Activated CD4-positive, alpha-beta memory T cell treated with anti-CD3 and anti-CD28 coated beads for 36 hours (primary cell): ENCODE results near the gene PTPN12. TPM values are rescaled to one million over a fixed set of nuclear protein-coding genes. Genes with fewer than 3 reads are reported as not detected.
A peak's percentile ranks its signal among the peaks of the same experiment; 100 is the strongest.
"Not testable (repeated sequence)": the region's sequence is repeated elsewhere in the genome, so short reads cannot be mapped to it uniquely, and the experiment has no call there.

Source experiments
- CTCF ChIA-PET: fragments of 350-600 bp; sonication (Branson Sonifier 250); formaldehyde crosslinking; loops from one replicate; lab custom pipeline; 2021; ENCODE audit warnings: antibody characterized with exemption, inconsistent platforms; lab: Charles Lee
- POLR2A ChIA-PET: fragments of 350-600 bp; sonication (Branson Sonifier 250); formaldehyde crosslinking; loops from one replicate; lab custom pipeline; 2021; ENCODE audit warnings: antibody characterized with exemption; lab: Charles Lee
- DNase-seq: peaks from one replicate; pipeline ENCODE4 v3.0.0-alpha.2; 2020
- H3K27ac Mint-ChIP-seq: one replicate; pipeline ENCODE4 v1.8.0; 2021; ENCODE audit warnings: mixed read lengths
- H3K27me3 Mint-ChIP-seq: one replicate; pipeline ENCODE4 v1.8.0; 2021; ENCODE audit warnings: mixed read lengths
- H3K36me3 Mint-ChIP-seq: one replicate; pipeline ENCODE4 v1.8.0; 2021; ENCODE audit warnings: mixed read lengths
- H3K4me1 Mint-ChIP-seq: one replicate; pipeline ENCODE4 v1.8.0; 2021; ENCODE audit warnings: low read depth, mixed read lengths
- H3K4me3 Mint-ChIP-seq: one replicate; pipeline ENCODE4 v1.8.0; 2021; ENCODE audit warnings: mild to moderate bottlenecking, mixed read lengths
- H3K9me3 Mint-ChIP-seq: one replicate; pipeline ENCODE4 v1.8.0; 2021; ENCODE audit warnings: mixed read lengths
- intact Hi-C: fragments of 100-400 bp; cut with micrococcal nuclease; formaldehyde crosslinking; loops from one replicate; pipeline ENCODE4 v1.15.1; 2023
- total RNA-seq, 2 experiments: library from RNA; stranded (reverse); gene quantifications; one replicate each; pipeline ENCODE4 v1.2.3, GENCODE V29; 2021

PTPN12 gene
- total RNA-seq, result 10 to 100 TPM in 1 of 2 experiments, 1 to 10 TPM in 1; 9.6 to 12.1 TPM

GRCh38 chr7:77537136-77537777 lies at the start of gene PTPN12:
PTPN12 (plus strand) TSS chr7:77537295; CDS start chr7:77537547, 252 bp downstream.
- POLR2A ChIA-PET, result no interaction called here
- H3K9me3 Mint-ChIP-seq, result no peaks in the 10 kb centered on the region
- H3K27ac Mint-ChIP-seq, result peak within 1 kb of the TSS; percentile 87
- H3K4me1 Mint-ChIP-seq, result peaks cover 18% of the 10 kb centered on the region
- intact Hi-C loops, result loop anchor here (2.0 to 5.0 kb wide), 5 partner anchors 118 to 485 kb away; partner anchors contain the start of genes PHTF2 and TMEM60
- no peaks in the 10 kb centered on the region for H3K27me3 Mint-ChIP-seq
- H3K4me3 Mint-ChIP-seq, result peak within 1 kb of the TSS; percentile 97
- CTCF ChIA-PET, result interaction anchor here (1.3 kb wide), 1 partner anchor 114 kb away, joined by 3 read pairs; no protein-coding TSS in a partner anchor
- DNase-seq, result peak; percentile 57
- H3K36me3 Mint-ChIP-seq, result no peaks in the 10 kb centered on the region

DNA sequence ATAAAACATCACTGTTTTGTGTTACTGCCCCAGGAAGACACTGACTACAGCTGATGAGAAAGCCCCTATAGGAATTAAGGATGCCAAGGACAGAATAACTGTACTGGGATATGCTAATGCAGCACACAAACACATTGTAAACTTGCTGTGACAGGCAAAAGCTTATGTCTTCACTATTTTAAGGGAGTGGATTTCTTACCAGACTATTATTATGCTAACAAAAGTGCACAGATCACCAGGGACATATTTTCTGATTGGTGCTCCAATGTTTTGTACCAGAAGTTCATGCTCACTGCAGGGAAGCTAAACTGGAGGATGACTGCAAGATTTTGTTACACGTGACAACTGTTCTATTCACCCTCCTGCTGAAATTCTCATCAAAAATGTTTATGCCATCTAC lies 48.1 kb upstream of the PTPN12 start:
- no peak overlapping the region for H3K27ac Mint-ChIP-seq
- POLR2A ChIA-PET, result no interaction called here
- CTCF ChIA-PET, result no interaction called here

GRCh38 chr7:77497079-77497478 lies 40.0 kb upstream of the PTPN12 start:
- POLR2A ChIA-PET, result no interaction called here
- intact Hi-C loops, result no loop called here
- H3K4me1 Mint-ChIP-seq, result no peaks in the 10 kb centered on the region
- peaks cover 4% of the 10 kb centered on the region for H3K27me3 Mint-ChIP-seq
- CTCF ChIA-PET, result no interaction called here
- H3K4me3 Mint-ChIP-seq, result no peak overlapping the region
- no peak overlapping the region for H3K27ac Mint-ChIP-seq
- peaks cover 5% of the 10 kb centered on the region for H3K36me3 Mint-ChIP-seq
- DNase-seq, result no peak
- H3K9me3 Mint-ChIP-seq, result peaks cover 13% of the 10 kb centered on the region

More for the DNA sequence above, 48.1 kb upstream of the PTPN12 start:
- H3K4me3 Mint-ChIP-seq, result no peak overlapping the region
- H3K36me3 Mint-ChIP-seq, result peaks cover 5% of the 10 kb centered on the region
- H3K27me3 Mint-ChIP-seq, result peaks cover 14% of the 10 kb centered on the region
- H3K4me1 Mint-ChIP-seq, result no peaks in the 10 kb centered on the region
- intact Hi-C loops, result no loop called here
- peaks cover 7% of the 10 kb centered on the region for H3K9me3 Mint-ChIP-seq
- no peak for DNase-seq

- no peaks in the 10 kb centered on the region for H3K4me1 Mint-ChIP-seq
- intact Hi-C loops, result no loop called here
- CTCF ChIA-PET, result no interaction called here
- H3K36me3 Mint-ChIP-seq, result peaks cover 1% of the 10 kb centered on the region
- no peak overlapping the region for H3K27ac Mint-ChIP-seq
- H3K27me3 Mint-ChIP-seq, result peaks cover 4% of the 10 kb centered on the region
- peaks cover 7% of the 10 kb centered on the region for H3K9me3 Mint-ChIP-seq
- POLR2A ChIA-PET, result no interaction called here
- no peak overlapping the region for H3K4me3 Mint-ChIP-seq
- DNase-seq, result no peak
These were observed 38.3 kb upstream of the PTPN12 start for GRCh38 chr7:77498659-77499379.

GRCh38 chr7:77501192-77501515 lies 35.9 kb upstream of the PTPN12 start:
- Mint-ChIP-seq H3K36me3 (no peaks in the 10 kb centered on the region), H3K27me3 (peaks cover 3% of the 10 kb centered on the region), H3K4me1 (no peaks in the 10 kb centered on the region), H3K27ac (no peak overlapping the region), H3K9me3 (no peaks in the 10 kb centered on the region), H3K4me3 (no peak overlapping the region)
- POLR2A ChIA-PET, result no interaction called here
- DNase-seq, result no peak
- CTCF ChIA-PET, result no interaction called here
- intact Hi-C loops, result no loop called here

DNA sequence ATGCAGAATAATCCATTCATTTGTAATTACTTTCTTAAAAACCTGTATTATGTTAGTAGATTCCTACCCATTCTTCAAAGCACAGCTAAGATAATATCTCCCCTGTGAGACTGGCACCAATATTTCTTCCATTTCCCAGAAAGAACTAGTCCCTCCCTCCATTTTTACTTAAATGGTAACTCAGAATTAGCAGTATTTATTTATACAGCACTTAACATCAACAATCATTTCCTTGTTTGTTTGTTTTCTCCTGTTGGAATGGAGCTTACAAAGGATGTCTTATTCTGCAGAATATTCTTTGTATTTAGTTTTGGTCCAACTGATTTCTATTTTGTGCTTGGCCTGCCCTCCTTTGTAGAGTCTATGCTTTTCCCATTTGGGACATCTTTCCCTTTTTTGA lies 32.1 kb upstream of the PTPN12 start:
- CTCF ChIA-PET, result interaction anchor here (1.1 kb wide), 1 partner anchor 22 kb away, joined by 3 read pairs; no protein-coding TSS in a partner anchor
- DNase-seq, result no peak
- Mint-ChIP-seq H3K9me3 (no peaks in the 10 kb centered on the region), H3K4me1 (no peaks in the 10 kb centered on the region), H3K4me3 (no peak overlapping the region), H3K27ac (no peak overlapping the region), H3K27me3 (peaks cover 3% of the 10 kb centered on the region), H3K36me3 (no peaks in the 10 kb centered on the region)
- intact Hi-C loops, result no loop called here
- POLR2A ChIA-PET, result no interaction called here

DNA sequence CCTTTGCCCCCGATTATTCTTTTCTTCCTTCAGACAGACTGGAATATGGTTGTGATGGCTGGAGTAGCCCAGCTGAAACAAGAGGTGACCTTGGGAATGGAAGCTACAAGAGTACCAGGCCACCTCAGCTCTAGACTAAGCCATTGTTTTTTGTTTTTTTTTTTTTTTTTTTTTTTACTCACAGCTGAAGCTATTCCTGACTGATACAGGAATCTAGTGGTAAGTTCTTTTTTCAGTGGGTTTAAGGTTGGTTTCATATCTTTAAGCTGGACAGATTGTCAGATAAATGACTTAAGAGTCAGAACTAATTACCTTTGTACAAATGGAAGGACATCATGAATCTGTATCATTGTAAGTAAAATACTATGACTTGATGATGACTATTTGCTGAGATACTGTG lies 30.2 kb upstream of the PTPN12 start:
- no peaks in the 10 kb centered on the region for H3K4me1 Mint-ChIP-seq
- intact Hi-C loops, result no loop called here
- CTCF ChIA-PET, result no interaction called here

GRCh38 chr7:77513002-77513670 lies 24.0 kb upstream of the PTPN12 start:
- H3K9me3 Mint-ChIP-seq, intact Hi-C loops, H3K27ac Mint-ChIP-seq, H3K36me3 Mint-ChIP-seq, DNase-seq, H3K27me3 Mint-ChIP-seq, POLR2A ChIA-PET, H3K4me1 Mint-ChIP-seq, H3K4me3 Mint-ChIP-seq: not testable (repeated sequence)
- CTCF ChIA-PET, result interaction anchor here (0.7 kb wide), 1 partner anchor 138 kb away, joined by 3 read pairs; no protein-coding TSS in a partner anchor

More for the DNA sequence above, 30.2 kb upstream of the PTPN12 start:
- Mint-ChIP-seq H3K27me3 (no peaks in the 10 kb centered on the region), H3K36me3 (no peaks in the 10 kb centered on the region), H3K4me3 (no peak overlapping the region), H3K9me3 (no peaks in the 10 kb centered on the region), H3K27ac (no peak overlapping the region)
- POLR2A ChIA-PET, result no interaction called here
- DNase-seq, result no peak

- Mint-ChIP-seq H3K27me3 (peaks cover 3% of the 10 kb centered on the region), H3K27ac (no peak overlapping the region), H3K4me3 (no peak overlapping the region), H3K36me3 (no peaks in the 10 kb centered on the region), H3K4me1 (no peaks in the 10 kb centered on the region), H3K9me3 (no peaks in the 10 kb centered on the region)
- POLR2A ChIA-PET, result no interaction called here
- no peak for DNase-seq
- CTCF ChIA-PET, result no interaction called here
- intact Hi-C loops, result no loop called here
These were observed 21.0 kb upstream of the PTPN12 start for GRCh38 chr7:77516085-77516484.

GRCh38 chr7:77520261-77520660 lies 16.8 kb upstream of the PTPN12 start:
- ChIA-PET POLR2A (no interaction called here), CTCF (no interaction called here)
- H3K4me3 Mint-ChIP-seq, result no peak overlapping the region
- no peaks in the 10 kb centered on the region for H3K9me3 Mint-ChIP-seq
- no peak for DNase-seq
- no peaks in the 10 kb centered on the region for H3K4me1 Mint-ChIP-seq
- intact Hi-C loops, result no loop called here
- peaks cover 3% of the 10 kb centered on the region for H3K27me3 Mint-ChIP-seq
- no peak overlapping the region for H3K27ac Mint-ChIP-seq
- H3K36me3 Mint-ChIP-seq, result no peaks in the 10 kb centered on the region

GRCh38 chr7:77521537-77521936 lies 15.6 kb upstream of the PTPN12 start:
- POLR2A ChIA-PET, H3K27me3 Mint-ChIP-seq, DNase-seq, H3K9me3 Mint-ChIP-seq, H3K4me3 Mint-ChIP-seq, CTCF ChIA-PET, H3K27ac Mint-ChIP-seq, intact Hi-C loops, H3K36me3 Mint-ChIP-seq, H3K4me1 Mint-ChIP-seq: not testable (repeated sequence)

GRCh38 chr7:77524731-77525130 lies 12.4 kb upstream of the PTPN12 start:
- ChIA-PET CTCF (no interaction called here), POLR2A (no interaction called here)
- no peak overlapping the region for H3K27ac Mint-ChIP-seq
- H3K9me3 Mint-ChIP-seq, result no peaks in the 10 kb centered on the region
- H3K4me3 Mint-ChIP-seq, result no peak overlapping the region
- intact Hi-C loops, result no loop called here
- peaks cover 2% of the 10 kb centered on the region for H3K4me1 Mint-ChIP-seq
- no peak for DNase-seq
- no peaks in the 10 kb centered on the region for H3K36me3 Mint-ChIP-seq
- H3K27me3 Mint-ChIP-seq, result peaks cover under 1% of the 10 kb centered on the region
